Amniotic stem cell (primary cell): ENCODE data around the gene SLC5A4.

Experiments used
- DNase-seq: peaks from one replicate; lab custom pipeline; 2025; lab: John Stamatoyannopoulos, UW

Gene SLC5A4

DNA sequence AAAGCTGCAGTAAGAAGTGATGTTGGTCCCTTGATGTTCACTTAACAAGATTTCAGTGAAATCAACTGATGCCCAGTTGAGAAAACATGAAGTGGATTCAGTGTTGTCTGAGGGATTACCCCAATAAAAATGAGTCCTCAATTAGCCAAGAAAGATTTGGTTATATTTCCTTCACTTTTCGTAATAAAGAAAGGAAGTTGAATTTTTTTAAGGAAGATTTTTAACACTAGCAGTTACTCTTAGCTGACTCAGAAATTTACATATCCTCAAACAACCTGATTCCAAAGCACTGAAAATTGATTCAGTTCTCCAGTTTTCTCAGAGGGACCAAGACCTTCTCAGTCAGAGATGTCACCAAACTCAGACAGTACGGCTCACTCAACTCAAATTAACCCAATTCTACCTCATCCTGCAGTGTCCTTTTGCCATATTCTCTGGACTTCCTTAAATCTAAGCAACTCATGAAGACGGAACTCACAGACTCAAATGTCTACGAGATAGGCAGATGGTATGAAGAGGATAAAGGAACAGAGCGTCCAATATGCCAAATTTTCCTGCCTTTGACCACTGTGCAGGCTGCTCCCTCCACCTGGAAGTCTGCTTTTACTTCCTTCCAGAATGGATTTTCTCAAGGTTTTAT lies 22.8 kb downstream of the SLC5A4 start:
- no peak for DNase-seq

DNA sequence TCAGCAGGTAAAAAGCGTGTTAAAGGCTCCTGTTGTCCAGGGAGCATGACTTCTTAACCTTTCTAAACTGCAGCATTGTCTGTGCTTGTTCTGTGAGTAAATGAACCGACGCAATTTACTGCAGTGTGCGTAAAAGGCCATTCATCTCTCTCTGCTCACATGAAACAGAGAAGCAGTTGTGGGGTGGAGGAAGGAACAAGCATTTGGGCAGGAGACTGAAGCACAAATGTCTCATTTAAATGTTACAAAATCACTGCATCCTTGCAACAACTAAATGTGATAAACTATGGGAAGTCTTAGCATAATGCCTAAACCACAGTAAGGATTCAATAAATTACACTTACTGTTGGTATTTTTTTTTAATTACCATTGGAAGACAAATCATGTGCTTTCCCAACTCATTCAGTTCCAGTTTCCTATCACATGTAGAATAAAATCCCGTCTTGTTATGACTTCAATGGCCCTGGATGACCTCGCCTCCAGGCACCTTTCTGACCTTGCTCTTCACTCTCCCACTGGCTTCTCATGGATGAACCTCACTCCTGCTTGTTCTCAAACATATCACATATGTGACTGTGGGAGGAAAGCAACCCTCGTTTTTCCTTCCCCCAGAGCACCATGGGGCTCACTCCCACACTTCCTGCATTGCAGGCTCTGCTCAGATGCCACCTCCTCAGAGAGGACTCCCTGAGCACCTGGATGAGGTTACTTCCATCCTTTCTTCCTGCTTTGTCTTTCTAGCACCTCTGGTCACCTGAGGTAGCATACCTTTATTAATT lies 28.6 kb downstream of the SLC5A4 start:
- no peak for DNase-seq

DNA sequence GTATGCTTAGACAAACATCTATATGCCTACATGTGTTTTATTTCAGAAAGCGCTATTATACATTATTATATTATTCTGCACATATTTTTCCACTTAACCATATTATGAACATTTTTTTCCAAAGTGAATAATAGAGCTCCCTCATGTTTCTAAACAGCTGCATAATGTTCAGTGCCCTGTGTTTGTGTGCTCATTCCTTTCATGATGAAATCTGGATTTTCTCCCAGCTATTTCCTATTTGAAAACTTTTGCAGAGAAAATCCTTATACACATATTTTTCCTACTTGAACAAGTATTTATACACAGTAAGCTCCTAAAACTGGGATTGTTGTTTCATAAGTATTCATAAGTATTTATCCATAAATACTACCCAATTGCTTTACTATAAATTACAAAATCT lies 32.2 kb downstream of the SLC5A4 start:
- no peak for DNase-seq

DNA sequence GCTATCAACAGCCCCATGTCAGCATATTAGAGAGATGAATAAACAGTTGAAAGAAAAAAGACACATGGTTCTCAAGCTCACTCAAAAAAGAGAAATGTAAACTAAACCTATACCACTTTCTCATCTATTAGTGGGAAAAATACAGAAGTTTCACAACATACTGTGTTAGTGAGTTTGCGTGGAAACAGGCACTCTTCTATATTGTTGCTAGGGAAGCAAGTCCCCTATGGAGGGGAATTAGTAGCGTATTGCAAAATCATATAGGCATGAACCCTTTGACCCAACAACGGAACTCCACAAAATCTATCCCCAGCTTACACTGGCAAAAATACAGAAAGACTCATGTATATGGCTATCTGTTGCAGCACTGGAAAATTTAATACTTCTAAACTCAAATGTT lies 36.1 kb downstream of the SLC5A4 start:
- no peak for DNase-seq

DNA sequence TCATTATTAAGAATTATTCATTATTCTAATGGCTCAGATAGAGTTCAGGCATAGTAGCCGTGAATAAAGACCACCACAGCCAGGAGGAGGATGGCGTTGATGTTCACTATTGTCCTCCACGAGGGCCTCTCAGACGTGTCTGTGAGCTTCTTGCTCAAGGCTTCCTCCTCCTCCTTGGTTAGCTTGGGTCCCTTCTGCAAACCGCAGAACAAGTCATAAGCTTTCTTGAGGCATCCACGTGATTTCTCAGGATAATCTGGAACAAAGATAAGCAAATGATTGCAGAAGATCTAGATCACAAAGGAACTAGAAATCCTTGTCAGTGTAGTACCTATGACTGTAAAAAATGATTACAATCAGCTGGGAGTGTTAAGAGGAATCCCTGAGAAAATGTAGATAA lies 36.7 kb downstream of the SLC5A4 start:
- DNase-seq, result no peak

DNA sequence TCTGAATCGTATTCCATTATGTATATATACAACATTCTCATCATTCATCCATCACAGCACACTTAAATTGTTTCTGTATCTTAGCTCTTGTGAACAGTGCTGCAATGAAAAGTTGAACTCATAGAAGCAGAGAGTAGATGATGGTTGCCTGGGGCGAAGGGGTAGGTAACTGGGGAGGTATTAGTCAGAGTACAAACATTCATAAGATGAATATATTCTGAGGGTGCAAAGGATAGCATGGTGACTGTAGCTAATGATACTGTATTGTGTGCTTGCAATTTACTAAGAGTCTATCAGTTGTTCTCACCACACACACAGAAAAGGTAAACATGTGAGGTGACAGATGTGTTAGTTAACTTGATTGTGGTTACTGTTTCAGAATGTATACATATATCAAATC lies 37.7 kb downstream of the SLC5A4 start:
- no peak for DNase-seq

DNA sequence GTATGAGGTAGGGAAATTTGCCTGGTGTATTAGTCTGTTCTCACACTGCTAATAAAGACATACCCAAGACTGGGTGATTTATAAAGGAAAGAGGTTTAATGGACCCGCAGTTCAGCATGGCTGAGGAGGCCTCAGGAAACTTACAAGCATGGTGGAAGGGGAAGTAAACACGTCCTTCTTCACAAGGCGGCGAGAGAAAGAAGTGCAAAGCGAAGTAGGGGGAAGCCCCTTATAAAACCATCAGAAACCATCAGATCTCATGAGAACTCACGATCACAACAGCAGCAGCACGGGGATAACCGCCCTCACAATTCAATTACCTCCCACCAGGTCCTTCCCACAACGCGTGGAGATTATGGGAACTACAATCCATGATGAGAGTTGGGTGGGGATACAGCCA lies 38.2 kb downstream of the SLC5A4 start:
- no peak for DNase-seq

DNA sequence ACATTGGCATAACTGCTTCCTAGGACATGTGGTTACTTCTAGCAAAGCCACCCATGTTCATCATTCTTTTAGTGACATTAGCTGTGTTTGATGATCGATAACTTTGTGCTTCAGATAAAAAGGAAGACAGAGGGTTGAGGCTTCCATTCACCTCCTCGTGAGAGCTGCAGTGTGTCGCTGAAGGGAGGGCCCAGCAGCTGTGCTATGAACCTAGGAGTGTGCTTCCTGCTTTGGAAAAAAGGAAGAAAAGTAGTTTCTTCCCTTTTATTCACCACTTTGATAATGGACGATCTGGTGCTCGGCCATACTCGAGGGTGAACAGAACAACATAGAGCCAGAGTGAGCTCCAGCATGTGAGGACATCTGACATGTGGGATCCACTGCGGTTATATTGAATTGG lies 44.1 kb downstream of the SLC5A4 start:
- DNase-seq, result no peak

DNA sequence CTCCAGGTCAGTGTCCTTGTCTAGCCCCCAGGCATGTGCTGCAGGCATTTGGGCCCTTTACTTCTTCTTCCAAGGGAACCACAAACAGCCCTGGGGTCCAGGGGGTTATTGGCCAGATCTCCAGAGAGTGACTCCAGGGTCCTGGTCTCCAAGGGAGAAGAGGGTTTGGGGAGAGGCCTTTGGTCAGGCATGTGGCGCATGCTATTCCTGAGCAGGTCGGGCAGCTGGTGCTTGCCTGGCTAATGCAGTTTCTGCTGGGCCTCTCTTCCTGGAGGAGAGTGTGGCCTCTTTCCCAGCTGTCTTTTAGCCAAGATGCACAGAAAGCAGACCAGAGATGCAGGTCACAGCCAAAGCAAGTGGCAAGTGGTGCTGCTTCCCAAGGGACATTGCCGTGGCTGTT lies 46.5 kb downstream of the SLC5A4 start:
- no peak for DNase-seq

DNA sequence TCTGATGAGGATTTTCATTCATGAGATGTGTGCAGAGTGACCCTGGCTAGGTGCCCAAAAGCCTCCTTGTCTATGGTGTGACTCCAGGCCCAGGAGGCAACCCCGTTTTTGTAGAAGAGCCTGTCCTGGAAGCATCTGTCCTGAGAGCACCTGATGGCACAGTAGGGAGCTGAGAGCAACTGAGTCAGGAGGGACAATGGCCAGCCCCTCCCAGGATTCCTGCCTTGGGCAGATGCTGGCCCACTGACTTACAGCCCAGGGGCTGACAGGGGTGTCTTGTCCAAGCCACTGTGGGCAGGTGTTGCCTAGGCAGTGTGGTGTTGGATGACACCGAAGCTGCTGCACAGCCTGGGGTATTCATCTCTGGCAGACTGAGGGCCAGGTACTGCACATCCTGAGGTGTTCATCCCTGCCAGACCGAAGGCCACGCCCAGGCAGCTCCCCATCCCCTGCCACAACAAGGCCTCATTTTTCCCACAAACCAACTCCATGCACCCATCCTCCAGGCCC lies 47.1 kb downstream of the SLC5A4 start:
- DNase-seq, result no peak

DNA sequence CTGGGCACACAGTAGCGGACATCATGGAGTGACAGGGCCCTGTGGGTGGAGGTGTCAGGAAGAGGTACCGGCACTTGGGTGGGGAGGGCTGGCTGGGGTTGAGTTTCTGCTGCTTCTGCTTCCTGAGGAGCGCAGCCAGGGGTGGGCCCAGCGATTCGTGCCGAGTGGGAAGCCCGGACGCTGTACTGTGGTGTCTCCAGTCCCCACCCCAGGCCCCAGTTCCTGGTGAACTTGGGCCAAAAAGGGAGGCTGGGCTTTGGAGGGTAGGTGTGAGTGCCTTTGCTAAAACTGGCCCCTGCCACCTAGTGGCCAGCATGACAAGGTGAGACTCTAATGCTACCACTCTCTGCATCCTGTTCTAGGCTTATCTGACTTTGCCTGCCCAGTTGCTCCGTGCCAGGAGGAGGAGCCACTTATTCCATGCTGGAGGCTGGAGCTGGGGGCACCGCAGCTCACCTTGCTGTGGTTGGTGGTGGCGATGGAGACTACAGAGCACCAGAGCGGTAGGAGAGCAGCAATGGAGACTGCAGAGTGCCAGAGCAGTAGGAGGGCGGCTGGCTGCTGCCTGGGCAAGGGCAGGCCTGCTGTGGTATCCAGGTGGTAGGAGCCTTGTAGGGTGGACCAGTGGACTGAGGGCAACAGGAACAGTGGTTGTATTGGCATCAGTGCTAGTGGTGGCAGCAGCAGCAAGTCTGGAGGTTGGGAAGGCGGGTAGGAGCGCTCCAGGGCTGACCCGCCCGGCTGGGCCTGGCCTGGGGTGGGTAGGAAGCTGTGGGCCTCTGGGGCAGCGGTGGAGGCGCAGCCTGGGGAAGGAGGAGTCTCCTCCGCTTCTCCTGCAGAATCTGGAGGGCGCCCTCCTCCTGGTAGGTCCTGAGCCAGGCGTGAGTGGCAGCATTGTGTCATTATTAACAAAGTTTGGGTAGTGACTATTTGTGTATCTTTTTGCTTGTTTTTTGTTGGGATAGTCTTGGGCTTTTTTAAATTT lies 48.1 kb downstream of the SLC5A4 start:
- DNase-seq, result no peak

DNA sequence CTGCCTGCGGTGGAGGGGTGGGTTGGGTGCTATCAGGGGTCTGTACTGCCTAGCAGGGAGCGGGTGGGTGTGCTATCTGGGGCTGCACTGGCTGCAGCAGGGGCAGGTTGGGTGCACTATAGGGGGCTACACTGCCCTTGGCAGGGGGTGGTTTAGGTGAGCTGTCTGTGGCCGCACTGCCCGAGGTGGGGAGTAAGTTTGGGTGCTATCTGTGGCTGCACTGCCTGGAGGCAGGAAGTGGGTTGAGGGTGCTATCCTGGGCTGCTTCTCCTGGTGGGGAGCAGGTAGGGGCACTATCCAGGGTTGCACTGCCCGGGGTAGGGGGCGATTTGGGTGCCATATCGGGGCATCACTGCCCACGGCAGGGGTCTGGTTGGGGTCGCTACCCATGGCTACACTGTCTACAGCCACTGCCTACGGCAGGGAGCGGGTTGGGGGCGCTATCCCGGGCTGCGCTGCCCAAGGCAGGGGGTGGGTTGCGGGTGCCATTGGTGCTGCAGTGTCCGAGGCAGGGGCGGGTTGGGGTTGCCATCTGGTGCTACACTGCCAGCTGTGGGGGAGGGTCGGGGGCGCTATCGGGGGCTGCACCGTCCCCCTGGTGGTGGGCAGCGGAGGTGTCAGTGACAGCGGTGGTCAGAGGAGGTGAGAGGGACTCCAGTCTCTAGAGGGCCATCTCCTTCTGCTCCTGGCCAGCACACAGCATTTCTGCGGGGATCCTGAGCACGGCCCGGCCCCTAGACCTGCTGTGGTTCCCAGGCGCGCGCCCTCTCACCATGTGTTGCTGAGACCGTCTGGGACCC lies 49.0 kb downstream of the SLC5A4 start:
- DNase-seq, result no peak

DNA sequence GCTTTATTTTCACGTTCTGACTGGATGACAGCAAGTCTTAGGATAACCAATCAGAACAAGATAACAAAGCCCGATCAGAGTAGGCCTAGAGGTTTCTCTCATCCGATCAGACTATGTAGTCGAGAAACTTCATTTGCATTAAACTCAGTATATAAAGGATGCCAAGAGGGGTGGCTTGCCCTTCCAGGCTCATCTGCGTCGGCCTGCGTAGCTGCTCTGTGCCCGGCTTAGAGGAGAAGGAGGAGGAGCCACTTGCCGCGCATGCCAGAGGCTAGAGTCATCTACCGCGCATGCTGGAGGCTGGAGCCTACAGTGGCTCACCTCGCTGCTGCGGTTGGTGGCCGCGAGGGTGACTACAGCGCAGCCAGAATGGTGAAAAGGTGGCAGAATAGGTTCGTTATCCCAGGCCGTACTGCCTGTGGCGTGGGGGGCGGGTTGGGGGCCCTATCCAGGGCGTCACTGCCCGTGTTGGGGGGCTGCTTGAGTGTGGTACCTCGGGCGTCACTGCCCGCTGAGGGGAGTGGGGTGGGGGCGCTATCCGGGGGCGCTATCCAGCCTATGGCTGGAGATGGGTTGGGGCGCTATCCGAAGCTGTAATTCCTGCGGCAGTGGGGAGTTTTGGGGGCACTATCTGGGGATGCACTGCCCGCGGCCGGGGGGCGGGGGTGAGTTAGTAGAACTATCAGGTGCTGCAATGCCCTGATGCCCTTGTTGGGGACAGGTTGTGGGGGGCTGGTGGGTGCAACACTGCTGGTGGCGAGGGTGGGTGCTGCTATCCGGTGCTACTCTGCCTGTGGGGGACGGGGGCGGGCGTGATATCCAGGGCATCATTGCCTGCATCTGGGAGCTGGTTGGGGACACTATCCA lies 50.1 kb downstream of the SLC5A4 start, which contains the start of gene RFPL2:
RFPL2 (minus strand) TSS at position 218 of the 867 bp plus-strand sequence. CDS start 2,622 bp downstream, outside the sequence.
- DNase-seq, result no peak

DNA sequence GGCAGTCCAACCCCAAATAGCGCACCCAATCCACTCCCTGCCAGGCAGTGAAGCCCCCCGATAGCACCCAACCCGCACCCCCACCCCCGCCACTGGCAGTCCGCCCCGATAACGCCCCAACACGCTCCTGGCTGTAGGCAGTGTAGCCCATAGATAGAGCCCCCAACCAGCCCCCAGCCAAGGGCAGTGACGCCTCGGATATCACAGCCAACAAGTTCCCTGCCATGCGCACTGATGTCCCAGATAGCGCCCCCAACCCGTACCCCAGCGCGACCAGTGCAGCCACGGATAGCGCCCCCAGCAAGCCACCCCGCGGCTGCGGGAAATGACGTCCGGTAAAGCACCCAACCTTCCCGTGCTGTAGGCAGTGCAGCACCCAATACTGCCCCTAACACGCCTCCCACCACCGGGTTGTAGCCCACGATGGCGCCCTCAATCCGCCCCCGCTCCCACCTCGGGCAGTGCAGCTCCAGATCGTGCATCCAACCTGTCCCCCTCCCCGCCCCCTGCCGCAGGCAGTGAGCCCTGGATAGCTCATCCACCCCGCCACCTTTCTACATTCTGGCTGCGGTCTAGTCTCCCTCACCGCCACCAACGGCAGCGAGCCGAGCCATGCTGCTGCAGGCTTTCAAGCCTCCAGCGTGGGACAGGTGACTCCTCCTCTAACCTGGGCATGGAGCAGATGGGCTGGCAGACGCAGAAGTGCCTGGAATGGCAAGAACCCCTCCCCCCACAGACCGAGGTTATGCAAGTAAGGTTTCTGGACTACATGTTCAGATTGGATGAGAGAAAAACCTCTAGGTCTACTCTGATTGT lies 50.9 kb downstream of the SLC5A4 start:
- DNase-seq, result no peak

DNA sequence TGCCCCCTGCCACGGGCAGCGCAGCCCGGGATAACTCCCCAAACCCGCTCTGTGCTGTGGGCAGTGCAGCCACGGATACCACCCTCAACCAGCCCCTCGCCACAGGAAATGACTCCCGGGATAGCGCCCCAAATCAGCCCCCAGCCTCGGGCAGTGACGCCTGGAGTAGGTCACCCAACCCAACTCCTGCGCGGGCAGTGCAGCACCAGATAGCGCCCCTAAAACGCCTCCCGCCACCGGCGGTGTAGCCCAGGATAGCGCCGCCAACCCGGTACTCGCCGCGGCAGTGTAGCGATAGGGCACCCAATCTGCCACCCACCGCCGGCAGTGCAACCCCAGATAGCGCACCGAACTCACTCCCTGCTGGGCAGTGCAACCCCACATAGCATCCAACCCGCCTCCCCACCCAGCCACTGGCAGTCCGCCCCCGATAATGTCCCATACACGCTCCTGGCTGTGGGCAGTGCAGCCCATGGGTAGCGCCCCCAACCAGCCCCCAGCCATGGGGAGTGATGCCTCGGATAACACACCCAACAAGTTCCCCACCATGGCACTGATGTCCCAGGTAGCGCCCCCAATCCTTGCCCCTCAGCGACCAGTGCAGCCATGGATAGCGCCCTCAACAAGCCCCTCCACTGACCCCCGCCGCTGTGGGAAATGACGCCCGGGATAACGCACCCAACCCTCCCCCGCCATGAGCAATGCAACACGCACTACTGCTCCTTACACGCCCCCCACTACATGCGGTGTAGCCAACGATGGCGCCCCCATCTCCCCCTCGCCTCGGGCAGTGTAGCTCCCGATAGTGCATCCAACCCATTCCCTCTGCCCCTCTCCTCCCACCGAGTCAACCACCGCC lies 51.7 kb downstream of the SLC5A4 start:
- no peak for DNase-seq

DNA sequence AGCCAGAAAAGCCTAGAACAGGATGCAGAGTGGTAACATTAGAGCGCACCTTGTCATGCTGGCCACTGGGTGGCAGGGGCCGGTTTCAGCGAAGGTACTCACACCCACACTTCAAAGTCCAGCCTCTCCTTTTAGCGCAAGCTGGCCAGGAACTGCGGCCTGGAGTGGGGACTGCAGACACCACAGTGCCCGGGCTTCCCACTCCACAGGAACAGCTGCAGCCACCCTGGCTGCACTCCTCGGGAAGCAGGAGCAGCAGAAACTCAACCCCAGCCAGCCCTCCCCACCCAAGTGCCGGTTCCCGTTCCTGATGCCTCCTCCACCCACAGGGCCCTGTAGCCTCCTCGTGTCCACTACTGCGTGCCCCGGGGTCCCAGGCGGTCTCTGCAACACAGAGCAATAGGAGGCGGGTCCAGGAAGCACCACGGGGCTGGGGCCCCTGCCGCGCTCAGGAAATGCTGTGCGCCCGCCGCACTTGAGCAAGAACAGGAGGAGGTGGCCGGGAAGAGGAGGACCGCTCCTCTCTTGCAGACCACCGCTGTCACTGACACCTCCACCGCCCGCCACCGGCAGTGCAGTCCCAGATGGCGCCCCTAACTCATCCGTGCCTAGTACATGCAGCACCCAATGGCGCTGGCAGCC lies 52.5 kb downstream of the SLC5A4 start:
- DNase-seq, result peak; percentile 6

DNA sequence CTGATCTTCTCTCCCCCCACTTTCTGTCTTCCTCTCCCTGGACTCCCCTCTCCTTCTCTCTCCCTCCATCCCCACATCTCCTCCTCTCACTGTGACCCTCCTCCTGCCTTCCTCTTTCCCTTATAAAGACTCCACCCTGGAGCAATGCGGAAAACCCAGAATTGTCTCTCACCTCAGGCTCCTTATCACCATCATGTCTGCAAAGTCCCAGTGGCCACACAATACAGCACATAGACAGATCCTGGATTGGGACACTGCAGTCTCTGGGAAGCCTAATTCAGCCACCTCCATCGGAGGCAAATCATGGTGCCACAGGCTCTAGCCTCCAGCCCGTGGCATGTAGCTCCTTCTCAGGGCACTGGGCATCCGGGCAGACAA lies 53.0 kb downstream of the SLC5A4 start:
- DNase-seq, result no peak

DNA sequence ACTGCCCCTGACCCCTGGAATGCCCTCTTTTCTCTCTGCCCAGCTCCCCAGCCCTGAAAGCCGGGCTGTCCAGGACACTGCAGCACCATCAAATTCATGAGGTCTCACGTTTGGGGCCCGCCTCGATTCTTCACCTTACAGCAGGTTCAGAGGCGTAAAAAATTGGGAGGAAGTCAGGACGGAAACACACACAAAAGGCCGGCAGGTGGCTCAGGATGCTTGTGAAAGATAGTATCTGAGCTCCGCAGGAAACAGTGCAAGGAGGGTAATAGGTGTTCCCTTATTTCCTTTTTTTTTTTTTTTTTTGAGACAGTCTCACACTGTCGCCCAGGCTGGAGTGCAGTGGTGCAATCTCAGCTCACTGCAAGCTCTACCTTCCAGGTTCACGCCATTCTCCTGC lies 54.4 kb downstream of the SLC5A4 start:
- DNase-seq, result no peak
